ENCODE results near the gene AGXT2.

Gene AGXT2

DNA sequence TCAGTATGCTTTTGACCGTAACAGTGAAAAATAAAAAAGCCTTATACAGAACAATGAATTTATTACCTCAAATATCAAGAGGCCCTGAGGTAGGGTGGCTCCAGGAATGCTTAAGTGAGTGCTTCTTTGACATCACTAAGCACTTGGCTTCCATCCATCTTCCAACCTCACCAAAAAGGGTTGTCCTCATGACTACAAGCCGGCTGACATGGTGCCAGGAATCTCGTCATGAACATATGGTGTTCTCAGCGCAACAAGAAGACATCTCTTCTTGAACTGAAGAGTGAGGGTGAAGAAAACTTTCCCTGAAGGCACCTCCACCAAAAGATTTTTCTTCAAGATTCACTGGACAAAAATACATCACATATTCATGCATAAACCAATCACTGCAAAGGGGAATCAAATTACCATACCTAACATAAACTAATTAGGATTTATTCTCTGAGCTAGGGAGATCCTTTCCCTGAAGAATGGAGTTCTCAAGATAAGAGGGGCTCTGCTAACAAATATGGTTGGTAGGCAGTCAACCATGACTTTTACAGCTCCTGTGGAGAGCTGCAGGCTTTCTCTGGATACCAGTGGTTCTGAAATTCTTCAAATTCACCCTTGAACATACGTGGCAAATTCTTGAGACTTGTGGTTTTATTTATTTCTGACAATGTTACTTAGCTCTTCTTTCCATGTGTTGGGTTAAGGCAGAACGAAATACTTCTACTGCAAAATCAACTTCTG lies 49.5 kb downstream of the AGXT2 start:
- no peak overlapping the region for H3K4me3 ChIP-seq (ENCODE audit: low read depth in 1 of 2, low read length in 2 of 2)
- no peak for ATAC-seq (ENCODE audit: insufficient read depth, low read depth)
- no peaks in the 10 kb centered on the region for H3K27me3 ChIP-seq (ENCODE audit: insufficient read depth, low read length, poor library complexity)
- H2AFZ ChIP-seq (ENCODE audit: low read depth, low read length): no peak overlapping the region
- TF ChIP-seq EZH2 (IDR thresholded peaks at IDR 0.05; ENCODE audit: borderline replicate concordance, low read depth, low read length, severe bottlenecking): no peak
- TF ChIP-seq, protein P1, sequence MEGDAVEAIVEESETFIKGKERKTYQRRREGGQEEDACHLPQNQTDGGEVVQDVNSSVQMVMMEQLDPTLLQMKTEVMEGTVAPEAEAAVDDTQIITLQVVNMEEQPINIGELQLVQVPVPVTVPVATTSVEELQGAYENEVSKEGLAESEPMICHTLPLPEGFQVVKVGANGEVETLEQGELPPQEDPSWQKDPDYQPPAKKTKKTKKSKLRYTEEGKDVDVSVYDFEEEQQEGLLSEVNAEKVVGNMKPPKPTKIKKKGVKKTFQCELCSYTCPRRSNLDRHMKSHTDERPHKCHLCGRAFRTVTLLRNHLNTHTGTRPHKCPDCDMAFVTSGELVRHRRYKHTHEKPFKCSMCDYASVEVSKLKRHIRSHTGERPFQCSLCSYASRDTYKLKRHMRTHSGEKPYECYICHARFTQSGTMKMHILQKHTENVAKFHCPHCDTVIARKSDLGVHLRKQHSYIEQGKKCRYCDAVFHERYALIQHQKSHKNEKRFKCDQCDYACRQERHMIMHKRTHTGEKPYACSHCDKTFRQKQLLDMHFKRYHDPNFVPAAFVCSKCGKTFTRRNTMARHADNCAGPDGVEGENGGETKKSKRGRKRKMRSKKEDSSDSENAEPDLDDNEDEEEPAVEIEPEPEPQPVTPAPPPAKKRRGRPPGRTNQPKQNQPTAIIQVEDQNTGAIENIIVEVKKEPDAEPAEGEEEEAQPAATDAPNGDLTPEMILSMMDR (IDR thresholded peaks at IDR 0.05; ENCODE audit: borderline replicate concordance, extremely low read depth, low read length, poor library complexity, severe bottlenecking): no peak
- no peaks in the 10 kb centered on the region for H3K4me1 ChIP-seq (ENCODE audit: insufficient read depth, low read length)
- H3K27ac ChIP-seq (ENCODE audit: low read length): no peak overlapping the region
- H3K36me3 ChIP-seq (ENCODE audit: insufficient read depth, low read length): no peaks in the 10 kb centered on the region
- H3K9me3 ChIP-seq (ENCODE audit: insufficient read depth, low read length, severe bottlenecking): no peaks in the 10 kb centered on the region
- DNase-seq: no peak
- no peak overlapping the region for H3K4me2 ChIP-seq (ENCODE audit: insufficient read depth, low read length)
- H3K9ac ChIP-seq (ENCODE audit: low read depth, low read length): no peak overlapping the region
- no peaks in the 10 kb centered on the region for H4K20me1 ChIP-seq (ENCODE audit: insufficient read depth, low read length)
- no peaks in the 10 kb centered on the region for H3K79me2 ChIP-seq (ENCODE audit: insufficient read depth, low read length)

DNA sequence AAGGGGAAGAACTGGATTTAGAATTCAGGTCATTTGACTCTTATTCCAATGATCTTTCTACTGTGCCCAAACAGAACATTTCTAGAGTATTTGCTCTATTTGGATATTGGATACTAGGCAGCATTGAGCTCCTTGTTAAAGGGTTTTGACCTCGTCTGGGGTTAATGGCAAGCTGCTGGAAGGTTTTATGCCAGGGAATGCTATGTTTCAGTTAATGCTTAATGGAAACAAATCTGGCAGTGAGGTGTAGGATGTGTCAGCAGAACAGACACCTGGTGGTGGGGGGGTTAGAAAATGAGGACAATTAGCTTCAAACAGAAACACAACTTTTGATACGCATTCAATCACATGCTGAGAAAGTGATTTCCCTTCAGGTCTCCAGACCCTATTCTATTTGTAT lies 51.5 kb downstream of the AGXT2 start:
- H3K27ac ChIP-seq (ENCODE audit: low read length): no peak overlapping the region
- no peak for TF ChIP-seq EZH2 (IDR thresholded peaks at IDR 0.05; ENCODE audit: borderline replicate concordance, low read depth, low read length, severe bottlenecking)
- TF ChIP-seq, protein P1 (IDR thresholded peaks at IDR 0.05; ENCODE audit: borderline replicate concordance, extremely low read depth, low read length, poor library complexity, severe bottlenecking): no peak
- no peak for ATAC-seq (ENCODE audit: insufficient read depth, low read depth)
- H3K79me2 ChIP-seq (ENCODE audit: insufficient read depth, low read length): no peaks in the 10 kb centered on the region
- no peak overlapping the region for H2AFZ ChIP-seq (ENCODE audit: low read depth, low read length)
- H3K4me2 ChIP-seq (ENCODE audit: insufficient read depth, low read length): no peak overlapping the region
- no peaks in the 10 kb centered on the region for H3K4me1 ChIP-seq (ENCODE audit: insufficient read depth, low read length)
- H3K27me3 ChIP-seq (ENCODE audit: insufficient read depth, low read length, poor library complexity): peaks cover 4% of the 10 kb centered on the region
- no peak overlapping the region for H3K4me3 ChIP-seq (ENCODE audit: low read depth in 1 of 2, low read length in 2 of 2)
- no peaks in the 10 kb centered on the region for H4K20me1 ChIP-seq (ENCODE audit: insufficient read depth, low read length)
- no peak overlapping the region for H3K9ac ChIP-seq (ENCODE audit: low read depth, low read length)
- H3K9me3 ChIP-seq (ENCODE audit: insufficient read depth, low read length, severe bottlenecking): no peaks in the 10 kb centered on the region
- DNase-seq: no peak
- H3K36me3 ChIP-seq (ENCODE audit: insufficient read depth, low read length): no peaks in the 10 kb centered on the region

DNA sequence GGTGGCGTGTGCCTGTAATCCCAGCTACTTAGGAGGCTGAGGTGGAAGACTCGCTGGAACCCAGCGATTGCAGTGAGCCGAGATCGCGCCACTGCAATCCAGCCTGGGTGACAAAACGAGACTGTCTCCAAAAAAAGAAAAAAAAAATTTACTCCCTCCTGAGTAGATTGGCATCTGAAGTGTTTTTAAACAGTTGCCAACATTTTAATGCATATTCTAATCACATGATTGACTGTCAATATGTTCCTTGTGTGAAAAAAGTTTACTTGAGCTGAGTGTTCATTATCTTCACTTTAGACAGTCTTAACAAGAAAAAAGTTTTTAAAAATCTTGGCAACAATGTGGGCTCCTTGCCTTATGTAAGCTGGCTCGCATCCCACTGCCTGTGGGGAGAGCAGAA lies 53.8 kb downstream of the AGXT2 start:
- Histone ChIP-seq H3K4me2 (ENCODE audit: insufficient read depth, low read length) (no peak overlapping the region), H2AFZ (ENCODE audit: low read depth, low read length) (no peak overlapping the region), H3K36me3 (ENCODE audit: insufficient read depth, low read length) (no peaks in the 10 kb centered on the region), H3K27me3 (ENCODE audit: insufficient read depth, low read length, poor library complexity) (peaks cover 4% of the 10 kb centered on the region), H3K27ac (ENCODE audit: low read length) (no peak overlapping the region), H3K9ac (ENCODE audit: low read depth, low read length) (no peak overlapping the region), H3K4me1 (ENCODE audit: insufficient read depth, low read length) (no peaks in the 10 kb centered on the region), H3K4me3 (ENCODE audit: low read depth in 1 of 2, low read length in 2 of 2) (no peak overlapping the region), H3K79me2 (ENCODE audit: insufficient read depth, low read length) (no peaks in the 10 kb centered on the region), H3K9me3 (ENCODE audit: insufficient read depth, low read length, severe bottlenecking) (no peaks in the 10 kb centered on the region), H4K20me1 (ENCODE audit: insufficient read depth, low read length) (no peaks in the 10 kb centered on the region)
- ATAC-seq (ENCODE audit: insufficient read depth, low read depth) (no peak), DNase-seq (no peak)
- TF ChIP-seq, protein P1 (IDR thresholded peaks at IDR 0.05; ENCODE audit: borderline replicate concordance, extremely low read depth, low read length, poor library complexity, severe bottlenecking): no peak
- TF ChIP-seq EZH2 (IDR thresholded peaks at IDR 0.05; ENCODE audit: borderline replicate concordance, low read depth, low read length, severe bottlenecking): no peak

Data from DND-41 (cell line).